ENCODE measurements around the gene AJAP1. TPM values are rescaled to one million over a fixed set of nuclear protein-coding genes. Genes with fewer than 3 reads are reported as not detected.
A peak's percentile ranks its signal among the peaks of the same experiment; 100 is the strongest.

The AJAP1 gene
- total RNA-seq: 6.9 TPM

GRCh38 chr1:4653796-4654725 is at the start of gene AJAP1:
AJAP1 (plus strand) TSS chr1:4654609; CDS start chr1:4655426, 817 bp downstream.
- no peak for DNase-seq (ENCODE audit: low spot score in 2 of 2)
- Histone ChIP-seq H3K9me3 (no peaks in the 10 kb centered on the region), H3K27ac (no peak within 1 kb of the TSS), H3K36me3 (no peaks in the 10 kb centered on the region), H3K27me3 (peaks cover 10% of the 10 kb centered on the region), H3K4me1 (no peaks in the 10 kb centered on the region), H3K4me3 (peak within 1 kb of the TSS; percentile 26 to 49)
- no peak for TF ChIP-seq CTCF (IDR thresholded peaks at IDR 0.05)
- intact Hi-C loops (cut with DNase I): no loop called here

- no peak overlapping the region for H3K27ac ChIP-seq
- H3K4me3 ChIP-seq: no peak overlapping the region
- intact Hi-C loops (cut with DNase I): no loop called here
- no peaks in the 10 kb centered on the region for H3K36me3 ChIP-seq
- no peaks in the 10 kb centered on the region for H3K27me3 ChIP-seq
- TF ChIP-seq CTCF (IDR thresholded peaks at IDR 0.05): no peak
- no peak for DNase-seq (ENCODE audit: low spot score in 2 of 2)
- peaks cover 0 to 6% of the 10 kb centered on the region in 2 donors for H3K9me3 ChIP-seq
- H3K4me1 ChIP-seq: no peaks in the 10 kb centered on the region
Observed at GRCh38 chr1:4605158-4605557, 49.3 kb upstream of the AJAP1 start.

GRCh38 chr1:4611563-4612341 is 42.7 kb upstream of the AJAP1 start:
- no peaks in the 10 kb centered on the region for H3K27me3 ChIP-seq
- peaks cover 0 to 10% of the 10 kb centered on the region in 2 donors for H3K9me3 ChIP-seq
- H3K27ac ChIP-seq: no peak overlapping the region
- H3K4me1 ChIP-seq: no peaks in the 10 kb centered on the region
- no peak for TF ChIP-seq CTCF (IDR thresholded peaks at IDR 0.05)
- intact Hi-C loops (cut with DNase I): no loop called here
- no peaks in the 10 kb centered on the region for H3K36me3 ChIP-seq
- DNase-seq (ENCODE audit: low spot score in 2 of 2): no peak
- no peak overlapping the region for H3K4me3 ChIP-seq

- Histone ChIP-seq H3K4me1 (no peaks in the 10 kb centered on the region), H3K9me3 (peaks cover 0 to 10% of the 10 kb centered on the region in 2 donors), H3K4me3 (no peak overlapping the region), H3K27ac (no peak overlapping the region), H3K27me3 (no peaks in the 10 kb centered on the region), H3K36me3 (no peaks in the 10 kb centered on the region)
- TF ChIP-seq CTCF (IDR thresholded peaks at IDR 0.05): no peak
- intact Hi-C loops (cut with DNase I): no loop called here
- no peak for DNase-seq (ENCODE audit: low spot score in 2 of 2)
Observed at GRCh38 chr1:4612991-4613390, 41.4 kb upstream of the AJAP1 start.

GRCh38 chr1:4613606-4614370 is 40.6 kb upstream of the AJAP1 start:
- no peak for DNase-seq (ENCODE audit: low spot score in 2 of 2)
- no peaks in the 10 kb centered on the region for H3K36me3 ChIP-seq
- H3K9me3 ChIP-seq: peaks cover 0 to 10% of the 10 kb centered on the region in 2 donors
- no peak for TF ChIP-seq CTCF (IDR thresholded peaks at IDR 0.05)
- H3K4me1 ChIP-seq: no peaks in the 10 kb centered on the region
- H3K27ac ChIP-seq: no peak overlapping the region
- H3K27me3 ChIP-seq: no peaks in the 10 kb centered on the region
- H3K4me3 ChIP-seq: no peak overlapping the region
- intact Hi-C loops (cut with DNase I): no loop called here

Measured in ascending aorta (tissue), 2 donors.